H1 (cell line): ENCODE measurements around the gene TNPO2. TPM values are rescaled to one million over a fixed set of nuclear protein-coding genes. Genes with fewer than 3 reads are reported as not detected.

Source experiments
- CTCF ChIA-PET: fragments of 300-600 bp; sonication (Branson Sonifier 250); formaldehyde crosslinking; loops from one replicate; lab custom pipeline; 2021; ENCODE audit not compliant: partially characterized antibody; lab: Charles Lee
- POLR2A ChIA-PET: fragments of 300-600 bp; sonication (Branson Sonifier 250); formaldehyde crosslinking; loops from one replicate; lab custom pipeline; 2021; ENCODE audit warnings: inconsistent platforms; ENCODE audit not compliant: partially characterized antibody; lab: Charles Lee
- DNase-seq, 2 experiments: peaks; one replicate each; pipeline versions ENCODE4 v3.0.0 to v3.0.0-alpha.2; 2010 to 2022; ENCODE audit warnings: low spot score in 2 of 2, low read depth in 1 of 2, mixed read lengths in 1 of 2
- FAIRE-seq: peaks from 2 replicates; lab custom pipeline; 2011; peaks lifted over from hg19 to GRCh38; lab: Jason Lieb, UNC
- H2AFZ ChIP-seq: 2 replicates; pipeline ENCODE4 v1.8.1; 2012; ENCODE audit warnings: low read length, inconsistent platforms
- H2AK5ac ChIP-seq: 2 replicates; pipeline ENCODE4 v1.6.1; 2013; ENCODE audit warnings: low read depth, low read length
- H2BK120ac ChIP-seq: replicated peaks from 2 replicates; pipeline ENCODE3; 2013; ENCODE audit warnings: low read depth, low read length, inconsistent platforms
- H2BK12ac ChIP-seq: 2 replicates; pipeline ENCODE4 v1.6.1; 2013; ENCODE audit warnings: low read depth, low read length
- H2BK15ac ChIP-seq: 2 replicates; pipeline ENCODE4 v1.6.1; 2013; ENCODE audit warnings: low read length
- H2BK20ac ChIP-seq: 2 replicates; pipeline ENCODE4 v1.6.1; 2013; ENCODE audit warnings: low read length
- H2BK5ac ChIP-seq: 2 replicates; pipeline ENCODE4 v1.6.1; 2013; ENCODE audit warnings: low read depth, low read length
- H3K14ac ChIP-seq: 2 replicates; pipeline ENCODE4 v1.6.1; 2013; ENCODE audit warnings: inconsistent platforms; ENCODE audit not compliant: insufficient read length
- H3K18ac ChIP-seq: 2 replicates; pipeline ENCODE4 v1.6.1; 2013; ENCODE audit warnings: low read length; ENCODE audit errors: extremely low read depth
- H3K23ac ChIP-seq: 2 replicates; pipeline ENCODE4 v1.6.1; 2013; ENCODE audit warnings: inconsistent platforms; ENCODE audit not compliant: insufficient read length
- H3K23me2 ChIP-seq: 2 replicates; pipeline ENCODE4 v1.6.1; 2013; ENCODE audit warnings: low read depth, low read length
- H3K27ac ChIP-seq: 2 replicates; pipeline ENCODE4 v1.6.1; 2011; ENCODE audit warnings: low read depth, low read length, inconsistent platforms
- H3K27me3 ChIP-seq, 4 experiments: replicated peaks in 1 of 4; 1 replicate in 1 of 4; 2 replicates in 3 of 4; pipeline versions ENCODE4 v1.6.1 to v1.8.1; 2011 to 2013; ENCODE audit warnings: low read length in 3 of 4, mild to moderate bottlenecking in 3 of 4, inconsistent platforms in 2 of 4, mixed read lengths in 2 of 4, moderate library complexity in 1 of 4; ENCODE audit not compliant: control insufficient read depth in 3 of 4, insufficient read depth in 3 of 4; ENCODE audit errors: extremely low read depth in 1 of 4
- H3K36me3 ChIP-seq, 4 experiments: 2 replicates each; pipeline versions ENCODE4 v1.6.1 to v1.8.1; 2011 to 2013; ENCODE audit warnings: mild to moderate bottlenecking in 4 of 4, low read length in 3 of 4, moderate library complexity in 2 of 4, control low read depth in 1 of 4, inconsistent platforms in 1 of 4; ENCODE audit not compliant: insufficient read depth in 4 of 4, control insufficient read depth in 2 of 4
- H3K4ac ChIP-seq: replicated peaks from 2 replicates; pipeline ENCODE3; 2013; ENCODE audit warnings: low read length, low read depth, mixed read lengths, inconsistent platforms; ENCODE audit not compliant: insufficient read length
- H3K4me1 ChIP-seq, 4 experiments: replicated peaks in 1 of 4; 1 replicate in 1 of 4; 2 replicates in 3 of 4; pipeline versions ENCODE4 v1.6.1 to v1.8.1; 2011 to 2013; ENCODE audit warnings: low read length in 3 of 4, inconsistent platforms in 2 of 4, mixed read lengths in 1 of 4; ENCODE audit not compliant: insufficient read depth in 4 of 4, control insufficient read depth in 3 of 4
- H3K4me2 ChIP-seq, 2 experiments: 2 replicates each; pipeline versions ENCODE4 v1.6.1 to v1.8.1; 2011 to 2013; ENCODE audit warnings: low read depth in 2 of 2, low read length in 2 of 2, control low read depth in 1 of 2, inconsistent platforms in 1 of 2, mild to moderate bottlenecking in 1 of 2; ENCODE audit not compliant: insufficient read depth in 1 of 2
- H3K4me3 ChIP-seq, 4 experiments: fragments of 200-600, 300-600 bp in 1 of 4; sonication (generic), shearing (Covaris generic), sonication (Bioruptor Twin) in 1 of 4; 2 replicates each; pipeline versions ENCODE4 v1.5.1 to v1.8.1; 2011 to 2016; ENCODE audit warnings: low read length in 4 of 4, low read depth in 3 of 4, control low read depth in 2 of 4, inconsistent platforms in 2 of 4, mild to moderate bottlenecking in 2 of 4, mixed read lengths in 1 of 4, moderate library complexity in 1 of 4; ENCODE audit not compliant: insufficient read depth in 2 of 4; ENCODE audit errors: extremely low read depth in 1 of 4
- H3K56ac ChIP-seq: replicated peaks from 2 replicates; pipeline ENCODE3; 2013; ENCODE audit warnings: low read depth, mild to moderate bottlenecking, mixed read lengths, low read length, inconsistent platforms; ENCODE audit not compliant: insufficient read length
- H3K79me1 ChIP-seq: 2 replicates; pipeline ENCODE4 v1.6.1; 2013; ENCODE audit warnings: low read depth, low read length, control low read depth
- H3K79me2 ChIP-seq, 2 experiments: 2 replicates each; pipeline versions ENCODE4 v1.6.1 to v1.8.1; 2012 to 2013; ENCODE audit warnings: low read length in 2 of 2, mild to moderate bottlenecking in 2 of 2, inconsistent platforms in 1 of 2; ENCODE audit not compliant: insufficient read depth in 2 of 2, control insufficient read depth in 1 of 2
- H3K9ac ChIP-seq, 4 experiments: replicated peaks in 1 of 4; 1 replicate in 1 of 4; 2 replicates in 3 of 4; pipeline versions ENCODE4 v1.6.1 to v1.8.1; 2011 to 2013; ENCODE audit warnings: low read depth in 3 of 4, low read length in 3 of 4, control low read depth in 2 of 4, mild to moderate bottlenecking in 2 of 4, moderate library complexity in 2 of 4, inconsistent platforms in 1 of 4; ENCODE audit errors: extremely low read depth in 1 of 4
- H3K9me3 ChIP-seq, 2 experiments: 2 replicates each; pipeline versions ENCODE4 v1.6.1 to v1.8.1; 2012 to 2013; ENCODE audit warnings: mild to moderate bottlenecking in 2 of 2, moderate library complexity in 2 of 2, control low read depth in 1 of 2, inconsistent platforms in 1 of 2, low read depth in 1 of 2, low read length in 1 of 2, mixed read lengths in 1 of 2; ENCODE audit not compliant: insufficient read depth in 2 of 2
- H4K20me1 ChIP-seq, 2 experiments: replicated peaks in 1 of 2; 2 replicates each; pipeline versions ENCODE3 to v1.8.1; 2011 to 2013; ENCODE audit warnings: inconsistent platforms in 2 of 2, low read length in 2 of 2, mild to moderate bottlenecking in 1 of 2; ENCODE audit not compliant: insufficient read depth in 2 of 2, control insufficient read depth in 1 of 2
- H4K5ac ChIP-seq: 2 replicates; pipeline ENCODE4 v1.6.1; 2013; ENCODE audit warnings: low read length, low read depth, mixed read lengths, inconsistent platforms; ENCODE audit not compliant: insufficient read length
- H4K8ac ChIP-seq: 2 replicates; pipeline ENCODE4 v1.8.0; 2013; ENCODE audit warnings: mild to moderate bottlenecking, moderate library complexity, low read length, inconsistent platforms; ENCODE audit not compliant: insufficient read depth; ENCODE audit errors: extremely low read depth
- H4K91ac ChIP-seq: replicated peaks from 2 replicates; pipeline ENCODE3; 2013; ENCODE audit warnings: low read length, mixed read lengths, inconsistent platforms; ENCODE audit not compliant: insufficient read length
- PHF8 ChIP-seq: fragments of 200-600 bp; sonication (generic); conservative IDR thresholded peaks from 2 replicates; pipeline ENCODE4 v1.7.1; 2012; ENCODE audit warnings: low read depth, mild to moderate bottlenecking, inconsistent platforms, low read length, moderate library complexity
- RBBP5 ChIP-seq: IDR thresholded peaks from 2 replicates; pipeline ENCODE4 v1.7.1; 2012; ENCODE audit warnings: low read depth, mild to moderate bottlenecking, inconsistent platforms, low read length, moderate library complexity, borderline replicate concordance
- SAP30 ChIP-seq: fragments of 300-600 bp; sonication (generic); IDR thresholded peaks from 2 replicates; pipeline ENCODE4 v1.7.1; 2012; ENCODE audit warnings: low read length, moderate library complexity, mild to moderate bottlenecking, inconsistent platforms; ENCODE audit not compliant: insufficient read depth, insufficient replicate concordance
- SIN3A ChIP-seq, 2 experiments: IDR thresholded peaks in 1 of 2; conservative IDR thresholded peaks in 1 of 2; 2 replicates each; pipeline ENCODE4 v1.6.1; 2011 to 2012; ENCODE audit warnings: low read length in 2 of 2, improper control_type of control experiment in 1 of 2, low read depth in 1 of 2, mild to moderate bottlenecking in 1 of 2
- TAF1 ChIP-seq: IDR thresholded peaks from 2 replicates; pipeline ENCODE4 v1.6.1; 2011; ENCODE audit warnings: mild to moderate bottlenecking, low read depth, low read length
- WGBS, 2 experiments: shearing (Covaris generic) in 1 of 2; methylation state at CpG; one replicate each; pipeline versions ENCODE4 v1.1.6 to v1.1.7; 2013 to 2015; ENCODE audit warnings: low lambda C conversion rate in 2 of 2, mixed read lengths in 2 of 2, inconsistent platforms in 1 of 2, low coverage in 1 of 2, missing lambda C conversion rate in 1 of 2; ENCODE audit not compliant: insufficient replicate concordance in 2 of 2, insufficient coverage in 1 of 2, insufficient read length in 1 of 2; ENCODE audit errors: extremely low coverage in 1 of 2, missing lambda C conversion rate in 1 of 2; 5-methylcytosine and 5-hydroxymethylcytosine counted together
- polyA plus RNA-seq, 7 experiments: library from polyadenylated mRNA; depleted of rRNA in 3 of 7; stranded (reverse) in 5 of 7; unstranded in 2 of 7; fragments of >200 nt in 5 of 7; fragments of 200-250 nt in 2 of 7; gene quantifications; 1 replicate in 5 of 7; 2 replicates in 1 of 7; 4 replicates in 1 of 7; pipeline versions ENCODE4 v1.2.1 to v1.2.3, GENCODE V29; 2011 to 2013; ENCODE audit warnings: missing spikeins in 2 of 7, mixed read lengths in 2 of 7
- total RNA-seq: library from RNA; stranded (reverse); fragmentation: NEBNext Ultra II Directional; extraction: Animal tissue kit (Norgen Biotek cat#: 25700); gene quantifications from 2 replicates; pipeline ENCODE4 v1.2.1, GENCODE V29; 2021

Gene TNPO2
- total and polyA plus RNA-seq, 2 of the 8 experiments (the other 6 are each of a cell fraction or from before 2014, with no cell fraction given), result 112 to 121 TPM

DNA sequence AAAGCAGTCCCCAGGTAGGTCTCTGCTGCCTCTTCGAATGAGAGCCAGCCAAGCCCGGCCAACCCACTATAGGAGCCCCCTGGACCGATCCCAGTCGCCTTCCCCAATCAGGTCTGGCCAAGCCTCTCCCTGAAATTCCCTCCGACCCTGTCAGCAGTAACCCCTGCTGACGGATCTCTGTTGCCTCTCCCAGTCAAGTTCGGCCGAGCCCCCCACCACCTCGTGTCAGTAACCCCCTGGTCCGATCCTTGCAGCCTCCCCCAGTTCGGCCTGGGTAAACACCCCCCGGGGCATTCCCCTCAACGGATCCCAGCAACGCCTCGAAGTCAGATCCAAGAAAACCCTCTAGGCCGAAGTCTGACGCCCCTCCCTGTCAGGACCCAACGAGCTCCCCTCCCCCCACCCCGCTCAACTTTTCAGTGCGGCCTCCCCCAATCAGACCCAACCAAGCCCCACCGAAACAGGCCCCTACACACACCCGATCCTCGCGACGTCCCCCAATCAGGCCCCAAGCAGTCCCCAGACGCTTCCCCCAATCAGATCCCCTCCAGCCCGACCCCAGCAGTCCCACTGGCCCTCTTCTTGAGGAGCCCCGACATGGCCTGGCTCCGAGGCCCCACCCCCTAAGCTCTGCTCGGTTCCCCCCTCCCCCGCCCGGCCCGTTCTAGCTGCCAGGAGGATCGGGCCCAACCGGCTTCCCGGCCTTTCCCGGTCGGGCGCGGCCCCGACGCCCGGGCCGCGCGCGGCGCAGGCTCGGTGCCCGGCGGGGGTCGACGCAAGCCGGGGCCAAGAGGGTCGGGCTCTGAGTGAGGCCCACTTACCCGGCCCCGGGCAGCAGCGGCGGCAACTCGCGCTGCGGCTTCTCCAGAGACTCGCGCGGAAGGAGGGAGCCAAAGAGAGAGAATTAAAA is 1.8 kb downstream of the TNPO2 start:
- Histone ChIP-seq H4K5ac (peak overlapping the region; percentile 67), H2AFZ (no peak overlapping the region), H2AK5ac (0 out of 2 replicates have a peak overlapping the region, but pooled peaks have one; percentile 49), H4K8ac (peak overlapping the region; percentile 92; the same call in 1 of the 2 replicates), H2BK12ac (no peak overlapping the region), H3K79me1 (peaks cover 12% of the 10 kb centered on the region; the same call in 1 of the 2 replicates), H3K56ac (peak overlapping the region; percentile 60), H3K79me2 (peaks cover 27 to 60% of the 10 kb centered on the region in 2 experiments), H3K27ac (peak overlapping the region; percentile 87; the same call in 1 of the 2 replicates), H2BK5ac (peak overlapping the region; percentile 66), H4K20me1 (peaks cover 4 to 10% of the 10 kb centered on the region in 2 experiments), H2BK15ac (no peak overlapping the region), H2BK20ac (no peak overlapping the region), H3K23me2 (peaks cover 10% of the 10 kb centered on the region), H3K4me1 (peaks cover 0 to 6% (median 2%) of the 10 kb centered on the region in 4 experiments; a peak in 5 of 7 replicates), H3K4me3 (peak overlapping the region; percentile 80 to 93 (median 82)), H3K4me2 (peak overlapping the region; percentile 93 to 98), H3K36me3 (peaks cover 7 to 13% (median 7%) of the 10 kb centered on the region in 4 experiments; a peak in 6 of 8 replicates), H3K27me3 (no peaks in the 10 kb centered on the region), H3K9me3 (no peaks in the 10 kb centered on the region), H4K91ac (peak overlapping the region; percentile 61), H2BK120ac (no peak overlapping the region), H3K23ac (no peak overlapping the region), H3K9ac (peak overlapping the region; percentile 74 to 90 (median 82)), H3K4ac (peak overlapping the region; percentile 13), H3K18ac (no peak overlapping the region; the same call in 1 of the 2 replicates), H3K14ac (no peak overlapping the region)
- ChIA-PET CTCF (interaction anchor here (0.9 to 3.9 kb wide), 9 partner anchors 11 to 75 kb away, joined by 3 to 20 read pairs (median 5); partner anchors contain the start of gene TRIR), POLR2A (interaction anchor here (0.6 to 12.9 kb wide), 29 partner anchors 8 to 1134 kb away, joined by 3 to 258 read pairs (median 7); partner anchors contain the start of genes BEST2, DHPS, FBXW9 and GET3)
- peak; percentile 46 for TF ChIP-seq SAP30
- no peak; the same call in 1 of the 2 replicates for TF ChIP-seq RBBP5
- TF ChIP-seq PHF8, result peak; percentile 60; the same call in 1 of the 2 replicates
- TF ChIP-seq SIN3A (conservative IDR thresholded peaks at IDR 0.05 in 1 of 2, IDR thresholded peaks at IDR 0.05 in 1 of 2; ENCODE audit: low read depth in 1 of 2, low read length in 2 of 2), result peak in 1 of 2 experiments; percentile 31; a peak in 1 of 4 replicates
- 0 out of 2 replicates have a peak, but pooled peaks have one; percentile 7 for TF ChIP-seq TAF1
- DNase-seq, result peak; percentile 66 to 72
- FAIRE-seq, result no peak
- WGBS, 2 experiments, result 6% methylated on average over 28 of the region's 65 CpGs; no CpG with 5 or more reads in 1 of the 2 experiments
